IMR-90 (cell line): ENCODE results near the gene PEX10. TPM values are rescaled to one million over a fixed set of nuclear protein-coding genes. Genes with fewer than 3 reads are reported as not detected.
A peak's percentile ranks its signal among the peaks of the same experiment; 100 is the strongest.

Source experiments
- ATAC-seq: fragments of 200-7000 bp; cut with Tn5 transposase; 2 replicates; pipeline ENCODE4 v1.9.1; 2020; ENCODE audit warnings: low read depth, mild to moderate bottlenecking, moderate library complexity
- BruUV-seq: library from RNA; stranded (reverse); fragments of 400-500 nt; replicated peaks from 2 replicates; lab custom pipeline; 2021; lab: Mats Ljungman, UMichigan
- CTCF ChIA-PET: fragments of 300-600 bp; formaldehyde crosslinking; extraction: SDS; loops from one replicate; lab custom pipeline; 2021; ENCODE audit warnings: antibody characterized with exemption; lab: Yijun Ruan, JAX
- POLR2A ChIA-PET: fragments of 300-600 bp; sonication (Branson Sonifier 250); formaldehyde crosslinking; loops from one replicate; lab custom pipeline; 2022; ENCODE audit warnings: antibody characterized with exemption; ENCODE audit not compliant: unreplicated experiment; lab: Charles Lee
- DNase-seq: peaks from one replicate; pipeline ENCODE4 v3.0.0; 2013
- H2AFZ ChIP-seq: replicated peaks from 2 replicates; pipeline ENCODE3; 2013; ENCODE audit warnings: low read length, mild to moderate bottlenecking; ENCODE audit not compliant: poor library complexity
- H2AK5ac ChIP-seq: 2 replicates; pipeline ENCODE4 v1.6.1; 2013; ENCODE audit warnings: low read depth, low read length, inconsistent platforms
- H2AK9ac ChIP-seq: replicated peaks from 2 replicates; pipeline ENCODE3; 2013; ENCODE audit warnings: mild to moderate bottlenecking, low read depth, low read length, moderate library complexity; ENCODE audit not compliant: poor library complexity
- H2BK120ac ChIP-seq: 2 replicates; pipeline ENCODE4 v1.6.1; 2013; ENCODE audit warnings: low read depth, low read length, inconsistent platforms
- H2BK15ac ChIP-seq: 3 replicates; pipeline ENCODE4 v1.6.1; 2013; ENCODE audit warnings: low read depth, low read length, inconsistent platforms
- H2BK20ac ChIP-seq: 2 replicates; pipeline ENCODE4 v1.6.1; 2013; ENCODE audit warnings: low read depth, mild to moderate bottlenecking, inconsistent platforms, low read length, moderate library complexity
- H2BK5ac ChIP-seq: 2 replicates; pipeline ENCODE4 v1.6.1; 2013; ENCODE audit warnings: mild to moderate bottlenecking, low read depth, low read length, inconsistent platforms; ENCODE audit not compliant: poor library complexity, severe bottlenecking
- H3K14ac ChIP-seq: replicated peaks from 2 replicates; pipeline ENCODE4 v1.6.1; 2013; ENCODE audit warnings: low read depth, low read length, inconsistent platforms
- H3K18ac ChIP-seq: 2 replicates; pipeline ENCODE4 v1.6.1; 2013; ENCODE audit warnings: low read depth, low read length, control low read depth
- H3K23ac ChIP-seq: 2 replicates; pipeline ENCODE4 v1.6.1; 2013; ENCODE audit warnings: low read depth, low read length, inconsistent platforms
- H3K27ac ChIP-seq: 2 replicates; pipeline ENCODE4 v1.5.1; 2013; ENCODE audit warnings: mild to moderate bottlenecking, control low read depth, low read length; ENCODE audit not compliant: insufficient read depth
- H3K27me3 ChIP-seq: 2 replicates; pipeline ENCODE4 v1.6.1; 2013; ENCODE audit warnings: low read length; ENCODE audit not compliant: control insufficient read depth, insufficient read depth
- H3K36me3 ChIP-seq: 2 replicates; pipeline ENCODE4 v1.6.1; 2013; ENCODE audit warnings: low read length, mixed read lengths; ENCODE audit not compliant: control insufficient read depth, insufficient read depth
- H3K4ac ChIP-seq: 2 replicates; pipeline ENCODE4 v1.6.1; 2013; ENCODE audit warnings: low read depth, low read length, inconsistent platforms
- H3K4me1 ChIP-seq: 2 replicates; pipeline ENCODE4 v1.6.1; 2013; ENCODE audit warnings: low read length, mixed read lengths; ENCODE audit not compliant: control insufficient read depth, insufficient read depth
- H3K4me2 ChIP-seq: 2 replicates; pipeline ENCODE4 v1.6.1; 2013; ENCODE audit warnings: low read depth, mild to moderate bottlenecking, control low read depth, low read length, moderate library complexity
- H3K4me3 ChIP-seq: 2 replicates; pipeline ENCODE4 v1.5.1; 2013; ENCODE audit warnings: low read depth, mild to moderate bottlenecking, control low read depth, low read length, moderate library complexity; ENCODE audit not compliant: insufficient read depth
- H3K56ac ChIP-seq: 2 replicates; pipeline ENCODE4 v1.6.1; 2013; ENCODE audit warnings: low read length, inconsistent platforms; ENCODE audit not compliant: insufficient read depth; ENCODE audit errors: extremely low read depth
- H3K79me1 ChIP-seq, 2 experiments: 2 replicates each; pipeline ENCODE4 v1.6.1; 2013; ENCODE audit warnings: low read length in 2 of 2, inconsistent platforms in 1 of 2, low read depth in 1 of 2
- H3K9ac ChIP-seq: 2 replicates; pipeline ENCODE4 v1.6.1; 2013; ENCODE audit warnings: low read depth, low read length, control low read depth
- H3K9me1 ChIP-seq: 2 replicates; pipeline ENCODE4 v1.6.1; 2013; ENCODE audit warnings: low read length, inconsistent platforms; ENCODE audit not compliant: insufficient read depth
- H3K9me3 ChIP-seq: 2 replicates; pipeline ENCODE4 v1.6.1; 2013; ENCODE audit warnings: low read length; ENCODE audit not compliant: control insufficient read depth, insufficient read depth
- H4K20me1 ChIP-seq: 2 replicates; pipeline ENCODE4 v1.6.1; 2013; ENCODE audit warnings: low read length, inconsistent platforms; ENCODE audit not compliant: insufficient read depth
- H4K5ac ChIP-seq: 2 replicates; pipeline ENCODE4 v1.6.1; 2013; ENCODE audit warnings: mild to moderate bottlenecking, low read depth, low read length, control low read depth
- H4K8ac ChIP-seq, 2 experiments: 2 replicates each; pipeline ENCODE4 v1.6.1; 2013; ENCODE audit warnings: low read depth in 2 of 2, low read length in 2 of 2, control low read depth in 1 of 2, inconsistent platforms in 1 of 2
- H4K91ac ChIP-seq: 2 replicates; pipeline ENCODE4 v1.6.1; 2013; ENCODE audit warnings: low read depth, low read length, inconsistent platforms; ENCODE audit not compliant: insufficient read depth
- CHD1 ChIP-seq: IDR thresholded peaks from 2 replicates; pipeline ENCODE4 v1.6.1; 2012; ENCODE audit warnings: low read depth, low read length, improper control_type of control experiment
- ELK1 ChIP-seq: fragments of 150-350 bp; IDR thresholded peaks from 2 replicates; pipeline ENCODE4 v1.6.1; 2016; ENCODE audit warnings: low read depth, mild to moderate bottlenecking, low read length, moderate library complexity, borderline replicate concordance
- FOS ChIP-seq: fragments of 150-350 bp; IDR thresholded peaks from 2 replicates; pipeline ENCODE4 v1.6.1; 2016; ENCODE audit warnings: low read depth, low read length
- MAFK ChIP-seq: IDR thresholded peaks from 2 replicates; pipeline ENCODE4 v1.6.1; 2012; ENCODE audit warnings: low read depth, low read length, improper control_type of control experiment
- MAZ ChIP-seq: IDR thresholded peaks from 2 replicates; pipeline ENCODE4 v1.6.1; 2012; ENCODE audit warnings: low read depth, mild to moderate bottlenecking, low read length, improper control_type of control experiment, moderate library complexity, borderline replicate concordance
- MXI1 ChIP-seq: IDR thresholded peaks from 2 replicates; pipeline ENCODE4 v1.6.1; 2012; ENCODE audit warnings: low read depth, mild to moderate bottlenecking, low read length, moderate library complexity, borderline replicate concordance
- NFE2L2 ChIP-seq: fragments of 150-350 bp; IDR thresholded peaks from 2 replicates; pipeline ENCODE4 v1.6.1; 2016; ENCODE audit warnings: low read depth, mild to moderate bottlenecking, low read length
- RAD21 ChIP-seq: IDR thresholded peaks from 2 replicates; pipeline ENCODE4 v1.6.1; 2012; ENCODE audit warnings: low read length, improper control_type of control experiment
- RCOR1 ChIP-seq: IDR thresholded peaks from 2 replicates; pipeline ENCODE4 v1.6.1; 2012; ENCODE audit warnings: mild to moderate bottlenecking, low read length, improper control_type of control experiment; ENCODE audit not compliant: insufficient replicate concordance
- RFX5 ChIP-seq: IDR thresholded peaks from 2 replicates; pipeline ENCODE4 v1.8.0; 2012; ENCODE audit warnings: low read depth, mild to moderate bottlenecking, low read length, moderate library complexity
- SMC3 ChIP-seq: fragments of 150-350 bp; IDR thresholded peaks from 2 replicates; pipeline ENCODE4 v1.6.1; 2016; ENCODE audit warnings: low read depth, mild to moderate bottlenecking, antibody characterized with exemption, low read length, moderate library complexity
- WGBS, 2 experiments: methylation state at CpG; one replicate each; pipeline versions ENCODE4 v1.1.5 to v1.1.7; 2013; ENCODE audit warnings: missing lambda C conversion rate in 2 of 2; ENCODE audit not compliant: insufficient read length in 1 of 2; ENCODE audit errors: extremely low coverage in 2 of 2; 5-methylcytosine and 5-hydroxymethylcytosine counted together
- dilution Hi-C: fragments of 300-500 bp; cut with HindIII; formaldehyde crosslinking; loops from one replicate; pipeline ENCODE4 v1.14.3; 2018; ENCODE audit warnings: low sequenced_read_pairs; ENCODE audit not compliant: unreplicated experiment
- in situ Hi-C: fragments of 300-500 bp; cut with MboI; formaldehyde crosslinking; loops from 3 replicates; pipeline ENCODE4 v1.14.3; 2019; ENCODE audit warnings: low sequenced_read_pairs, inconsistent platforms, mixed read lengths
- intact Hi-C: fragments of 100-400 bp; cut with micrococcal nuclease; formaldehyde crosslinking; loops from 2 replicates; pipeline ENCODE4 v1.10.0; 2022
- polyA plus RNA-seq, 3 experiments: library from polyadenylated mRNA; depleted of rRNA; stranded (reverse); fragments of >200 nt; gene quantifications; 2 replicates each; pipeline ENCODE4 v1.2.3, GENCODE V29; 2012; ENCODE audit warnings: low replicate concordance in 1 of 3
- total RNA-seq: library from RNA; depleted of rRNA; stranded (reverse); fragments of >200 nt; gene quantifications from 2 replicates; pipeline ENCODE4 v1.2.3, GENCODE V29; 2012
- TF ChIP-seq, protein P1 (sequence below): conservative IDR thresholded peaks from 2 replicates; pipeline ENCODE4 v1.5.1; 2012; ENCODE audit warnings: mild to moderate bottlenecking, low read depth, low read length, improper control_type of control experiment
- TF ChIP-seq, protein P2 (sequence below): fragments of 150-350 bp; IDR thresholded peaks from 2 replicates; pipeline ENCODE4 v1.6.1; 2017; ENCODE audit warnings: mild to moderate bottlenecking, antibody characterized with exemption, low read length, low read depth

Gene PEX10
- total and polyA plus RNA-seq, 2 of the 4 experiments (the other 2 are of a cell fraction) = 16.9 to 19.7 TPM

DNA sequence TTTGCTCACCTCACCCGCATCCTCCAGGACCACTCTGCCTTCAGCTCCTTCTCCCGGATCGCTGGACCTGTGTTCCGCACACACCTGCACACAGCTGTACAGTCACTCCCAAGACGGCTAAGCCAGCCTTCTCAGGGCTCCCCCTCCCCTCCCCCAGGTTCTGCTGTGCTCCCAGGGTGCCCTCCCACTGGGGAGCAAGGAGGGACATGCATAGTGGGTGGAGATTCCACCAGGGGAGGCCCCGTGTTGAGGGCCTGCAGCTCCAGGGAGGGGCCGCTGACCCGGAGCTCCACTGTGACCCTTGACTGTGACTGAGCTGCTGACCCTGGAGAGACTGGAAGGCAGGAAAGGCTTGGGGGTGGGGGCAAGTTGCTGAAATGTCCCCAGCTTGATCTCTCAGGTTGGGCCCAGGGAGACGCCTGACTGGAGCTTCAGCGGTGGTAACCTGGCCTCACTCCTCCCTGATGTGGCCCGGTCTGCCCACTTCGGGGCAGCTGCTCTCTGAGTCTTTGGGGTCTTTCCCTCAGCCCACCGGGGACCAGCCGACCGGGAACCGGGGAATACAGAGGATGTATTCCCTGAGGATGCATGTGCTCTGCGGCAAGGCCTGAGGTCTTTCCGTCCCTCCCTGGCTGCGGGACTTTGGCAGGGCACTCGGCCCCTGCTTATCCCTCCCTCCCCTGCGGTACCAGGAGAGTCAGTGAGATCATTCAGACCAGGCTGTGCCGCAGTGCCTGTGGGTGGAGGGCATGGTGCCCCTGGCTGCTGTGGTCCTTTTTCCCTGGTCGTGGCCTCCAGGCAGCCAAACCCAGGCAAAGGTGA, 35.1 kb upstream of the PEX10 start:
- in situ Hi-C loops = loop anchor here (25.0 kb wide), 1 partner anchor 615 kb away; the partner anchor contains the start of gene PRDM16
- H2AK9ac ChIP-seq = peak overlapping the region; percentile 35
- CTCF ChIA-PET = interaction anchor here (0.8 to 0.9 kb wide), 2 partner anchors 18 to 101 kb away, joined by 3 read pairs; no protein-coding TSS in a partner anchor
- TF ChIP-seq MAZ = no peak
- TF ChIP-seq, protein P1, sequence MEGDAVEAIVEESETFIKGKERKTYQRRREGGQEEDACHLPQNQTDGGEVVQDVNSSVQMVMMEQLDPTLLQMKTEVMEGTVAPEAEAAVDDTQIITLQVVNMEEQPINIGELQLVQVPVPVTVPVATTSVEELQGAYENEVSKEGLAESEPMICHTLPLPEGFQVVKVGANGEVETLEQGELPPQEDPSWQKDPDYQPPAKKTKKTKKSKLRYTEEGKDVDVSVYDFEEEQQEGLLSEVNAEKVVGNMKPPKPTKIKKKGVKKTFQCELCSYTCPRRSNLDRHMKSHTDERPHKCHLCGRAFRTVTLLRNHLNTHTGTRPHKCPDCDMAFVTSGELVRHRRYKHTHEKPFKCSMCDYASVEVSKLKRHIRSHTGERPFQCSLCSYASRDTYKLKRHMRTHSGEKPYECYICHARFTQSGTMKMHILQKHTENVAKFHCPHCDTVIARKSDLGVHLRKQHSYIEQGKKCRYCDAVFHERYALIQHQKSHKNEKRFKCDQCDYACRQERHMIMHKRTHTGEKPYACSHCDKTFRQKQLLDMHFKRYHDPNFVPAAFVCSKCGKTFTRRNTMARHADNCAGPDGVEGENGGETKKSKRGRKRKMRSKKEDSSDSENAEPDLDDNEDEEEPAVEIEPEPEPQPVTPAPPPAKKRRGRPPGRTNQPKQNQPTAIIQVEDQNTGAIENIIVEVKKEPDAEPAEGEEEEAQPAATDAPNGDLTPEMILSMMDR = no peak
- no peak for TF ChIP-seq ELK1
- TF ChIP-seq FOS = no peak
- TF ChIP-seq MXI1 = no peak
- no peak for TF ChIP-seq MAFK
- TF ChIP-seq CHD1 = no peak
- TF ChIP-seq, protein P2, sequence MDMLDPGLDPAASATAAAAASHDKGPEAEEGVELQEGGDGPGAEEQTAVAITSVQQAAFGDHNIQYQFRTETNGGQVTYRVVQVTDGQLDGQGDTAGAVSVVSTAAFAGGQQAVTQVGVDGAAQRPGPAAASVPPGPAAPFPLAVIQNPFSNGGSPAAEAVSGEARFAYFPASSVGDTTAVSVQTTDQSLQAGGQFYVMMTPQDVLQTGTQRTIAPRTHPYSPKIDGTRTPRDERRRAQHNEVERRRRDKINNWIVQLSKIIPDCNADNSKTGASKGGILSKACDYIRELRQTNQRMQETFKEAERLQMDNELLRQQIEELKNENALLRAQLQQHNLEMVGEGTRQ = no peak
- no peak for TF ChIP-seq NFE2L2
- TF ChIP-seq RFX5 = no peak
- TF ChIP-seq RAD21 = no peak
- TF ChIP-seq RCOR1 = no peak
- TF ChIP-seq SMC3 = no peak

More for the DNA sequence above, 35.1 kb upstream of the PEX10 start:
- no peak overlapping the region for H2BK5ac ChIP-seq
- peaks cover 25% of the 10 kb centered on the region for H3K27me3 ChIP-seq
- H3K4me2 ChIP-seq = no peak overlapping the region
- no peak overlapping the region for H2BK20ac ChIP-seq
- DNase-seq (no peak), ATAC-seq (no peak)
- no peaks in the 10 kb centered on the region for H3K79me1 ChIP-seq
- POLR2A ChIA-PET = interaction anchor here (0.5 kb wide), 1 partner anchor 28 kb away, joined by 3 read pairs; no protein-coding TSS in a partner anchor
- no peaks in the 10 kb centered on the region for H3K36me3 ChIP-seq
- H3K4me1 ChIP-seq = peaks cover 17% of the 10 kb centered on the region
- H3K56ac ChIP-seq = no peak overlapping the region
- H3K14ac ChIP-seq = no peak overlapping the region; the same call in 1 of the 2 replicates
- H2AFZ ChIP-seq = peak overlapping the region; percentile 72
- H3K23ac ChIP-seq = no peak overlapping the region
- intact Hi-C loops (no loop called here), dilution Hi-C loops (no loop called here)
- peaks cover 4% of the 10 kb centered on the region; the same call in 1 of the 2 replicates for H3K9me1 ChIP-seq
- H2BK15ac ChIP-seq = no peak overlapping the region
- no TSS peak for BruUV-seq
- H2AK5ac ChIP-seq = 0 out of 2 replicates have a peak overlapping the region, but pooled peaks have one; percentile 33
- no peak overlapping the region for H3K27ac ChIP-seq
- H3K9ac ChIP-seq = no peak overlapping the region
- no peak overlapping the region for H4K91ac ChIP-seq
- no peaks in the 10 kb centered on the region for H4K20me1 ChIP-seq
- H4K5ac ChIP-seq = no peak overlapping the region
- WGBS, 2 experiments = 85% methylated on average over 7 of the region's 23 CpGs; no CpG with 5 or more reads in 1 of the 2 experiments
- peak overlapping the region; percentile 64; the same call in 1 of the 2 replicates for H2BK120ac ChIP-seq
- H3K4ac ChIP-seq = peak overlapping the region; percentile 30; the same call in 1 of the 2 replicates
- no peaks in the 10 kb centered on the region for H3K9me3 ChIP-seq
- H3K4me3 ChIP-seq = no peak overlapping the region
- H4K8ac ChIP-seq = no peak overlapping the region
- no peak overlapping the region for H3K18ac ChIP-seq
